RWPE2 (cell line): ENCODE results near the gene NFIX.

Source experiments
- ATAC-seq: fragments of 200-7000 bp; cut with Tn5 transposase; 3 replicates; pipeline ENCODE4 v1.9.1; 2021; ENCODE audit warnings: low read depth
- DNase-seq: peaks from one replicate; pipeline ENCODE4 v3.0.0-alpha.2; 2020; ENCODE audit warnings: low spot score
- H3K27ac ChIP-seq: fragments of 450-650 bp; 2 replicates; pipeline ENCODE4 v1.5.1; 2017; ENCODE audit warnings: mild to moderate bottlenecking; ENCODE audit not compliant: poor library complexity, severe bottlenecking
- H3K27me3 ChIP-seq: fragments of 250-450 bp; sonication (Bioruptor Pico); 2 replicates; pipeline ENCODE4 v1.5.1; 2021; ENCODE audit warnings: mild to moderate bottlenecking, moderate library complexity; ENCODE audit not compliant: insufficient read depth, poor library complexity, severe bottlenecking
- H3K36me3 ChIP-seq: fragments of 250-450 bp; sonication (Bioruptor Pico); 2 replicates; pipeline ENCODE4 v1.5.1; 2020; ENCODE audit warnings: low read depth, mild to moderate bottlenecking, moderate library complexity
- H3K4me1 ChIP-seq: fragments of 250-450 bp; sonication (Bioruptor Pico); 2 replicates; pipeline ENCODE4 v1.5.1; 2021; ENCODE audit warnings: mild to moderate bottlenecking, moderate library complexity; ENCODE audit not compliant: insufficient read depth, poor library complexity, severe bottlenecking
- H3K4me3 ChIP-seq: fragments of 250-450 bp; sonication (Bioruptor Pico); 2 replicates; pipeline ENCODE4 v1.5.1; 2021; ENCODE audit warnings: mild to moderate bottlenecking, moderate library complexity; ENCODE audit not compliant: severe bottlenecking
- H3K9me3 ChIP-seq: fragments of 250-450 bp; sonication (Bioruptor Pico); 2 replicates; pipeline ENCODE4 v1.5.1; 2021; ENCODE audit warnings: mild to moderate bottlenecking, moderate library complexity; ENCODE audit not compliant: severe bottlenecking
- TF ChIP-seq, protein P1 (sequence below): fragments of 450-650 bp; IDR thresholded peaks from one replicate; pipeline ENCODE4 v1.5.1; 2017; ENCODE audit warnings: mild to moderate bottlenecking, moderate library complexity; ENCODE audit not compliant: poor library complexity, severe bottlenecking

The NFIX gene

DNA sequence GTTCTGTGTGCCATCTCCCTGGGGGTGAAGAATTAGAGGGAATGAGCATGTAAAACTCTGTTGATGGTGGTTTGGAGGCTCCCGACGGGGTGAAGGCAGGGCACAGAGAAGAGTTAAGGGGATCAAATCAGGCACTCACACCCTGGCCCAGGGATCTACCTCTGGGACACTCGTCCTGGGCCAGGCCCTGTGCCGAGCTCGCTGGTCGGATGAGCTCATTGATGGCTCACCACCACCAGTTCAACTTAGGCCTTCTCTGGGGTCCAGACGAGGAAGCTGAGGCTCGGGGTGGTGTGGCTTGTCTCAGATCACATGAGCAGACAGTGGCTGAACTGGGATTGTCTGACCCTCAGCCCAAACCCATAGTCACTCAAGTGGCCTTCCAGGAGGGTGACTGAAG lies 124.4 kb downstream of the NFIX start:
- TF ChIP-seq, protein P1, sequence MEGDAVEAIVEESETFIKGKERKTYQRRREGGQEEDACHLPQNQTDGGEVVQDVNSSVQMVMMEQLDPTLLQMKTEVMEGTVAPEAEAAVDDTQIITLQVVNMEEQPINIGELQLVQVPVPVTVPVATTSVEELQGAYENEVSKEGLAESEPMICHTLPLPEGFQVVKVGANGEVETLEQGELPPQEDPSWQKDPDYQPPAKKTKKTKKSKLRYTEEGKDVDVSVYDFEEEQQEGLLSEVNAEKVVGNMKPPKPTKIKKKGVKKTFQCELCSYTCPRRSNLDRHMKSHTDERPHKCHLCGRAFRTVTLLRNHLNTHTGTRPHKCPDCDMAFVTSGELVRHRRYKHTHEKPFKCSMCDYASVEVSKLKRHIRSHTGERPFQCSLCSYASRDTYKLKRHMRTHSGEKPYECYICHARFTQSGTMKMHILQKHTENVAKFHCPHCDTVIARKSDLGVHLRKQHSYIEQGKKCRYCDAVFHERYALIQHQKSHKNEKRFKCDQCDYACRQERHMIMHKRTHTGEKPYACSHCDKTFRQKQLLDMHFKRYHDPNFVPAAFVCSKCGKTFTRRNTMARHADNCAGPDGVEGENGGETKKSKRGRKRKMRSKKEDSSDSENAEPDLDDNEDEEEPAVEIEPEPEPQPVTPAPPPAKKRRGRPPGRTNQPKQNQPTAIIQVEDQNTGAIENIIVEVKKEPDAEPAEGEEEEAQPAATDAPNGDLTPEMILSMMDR, result no peak
- peaks cover 39% of the 10 kb centered on the region for H3K36me3 ChIP-seq
- no peaks in the 10 kb centered on the region for H3K27me3 ChIP-seq
- no peaks in the 10 kb centered on the region for H3K9me3 ChIP-seq
- H3K4me1 ChIP-seq, result peaks cover 8% of the 10 kb centered on the region
- H3K27ac ChIP-seq, result peak overlapping the region; percentile 88
- no peak for ATAC-seq
- H3K4me3 ChIP-seq, result no peak overlapping the region
- no peak for DNase-seq

DNA sequence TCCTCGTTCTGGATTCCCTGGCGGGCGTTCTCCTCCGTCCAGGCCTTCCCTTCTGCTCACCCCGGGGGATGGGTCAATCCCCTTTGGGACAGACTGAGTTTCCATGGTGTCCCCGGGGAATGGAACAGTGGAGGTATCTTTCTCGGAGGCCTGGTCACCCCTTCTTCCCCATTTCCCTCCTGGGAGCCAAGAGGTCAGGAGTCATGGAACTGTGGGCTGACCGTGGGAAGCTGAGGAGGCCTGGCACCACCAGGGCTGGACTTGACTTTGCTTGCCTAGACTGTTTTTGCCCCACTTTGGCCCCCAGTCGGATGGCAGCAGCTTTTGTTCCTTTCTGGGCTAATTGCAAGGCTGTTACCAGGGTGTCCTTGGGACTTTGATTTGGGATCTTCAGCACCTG lies 124.8 kb downstream of the NFIX start:
- TF ChIP-seq, protein P1, result no peak
- no peaks in the 10 kb centered on the region for H3K9me3 ChIP-seq
- ATAC-seq (no peak), DNase-seq (no peak)
- peak overlapping the region; percentile 88 for H3K27ac ChIP-seq
- H3K4me3 ChIP-seq, result no peak overlapping the region
- peaks cover 36% of the 10 kb centered on the region for H3K36me3 ChIP-seq
- peaks cover 8% of the 10 kb centered on the region for H3K4me1 ChIP-seq
- no peaks in the 10 kb centered on the region for H3K27me3 ChIP-seq

- Histone ChIP-seq H3K27ac (peak overlapping the region; percentile 88), H3K4me3 (no peak overlapping the region), H3K9me3 (no peaks in the 10 kb centered on the region), H3K4me1 (peaks cover 5% of the 10 kb centered on the region), H3K36me3 (peaks cover 39% of the 10 kb centered on the region), H3K27me3 (no peaks in the 10 kb centered on the region)
- ATAC-seq (no peak), DNase-seq (no peak)
- TF ChIP-seq, protein P1, result no peak
Observed at GRCh38 chr19:13120817-13121216, 125.5 kb downstream of the NFIX start.

DNA sequence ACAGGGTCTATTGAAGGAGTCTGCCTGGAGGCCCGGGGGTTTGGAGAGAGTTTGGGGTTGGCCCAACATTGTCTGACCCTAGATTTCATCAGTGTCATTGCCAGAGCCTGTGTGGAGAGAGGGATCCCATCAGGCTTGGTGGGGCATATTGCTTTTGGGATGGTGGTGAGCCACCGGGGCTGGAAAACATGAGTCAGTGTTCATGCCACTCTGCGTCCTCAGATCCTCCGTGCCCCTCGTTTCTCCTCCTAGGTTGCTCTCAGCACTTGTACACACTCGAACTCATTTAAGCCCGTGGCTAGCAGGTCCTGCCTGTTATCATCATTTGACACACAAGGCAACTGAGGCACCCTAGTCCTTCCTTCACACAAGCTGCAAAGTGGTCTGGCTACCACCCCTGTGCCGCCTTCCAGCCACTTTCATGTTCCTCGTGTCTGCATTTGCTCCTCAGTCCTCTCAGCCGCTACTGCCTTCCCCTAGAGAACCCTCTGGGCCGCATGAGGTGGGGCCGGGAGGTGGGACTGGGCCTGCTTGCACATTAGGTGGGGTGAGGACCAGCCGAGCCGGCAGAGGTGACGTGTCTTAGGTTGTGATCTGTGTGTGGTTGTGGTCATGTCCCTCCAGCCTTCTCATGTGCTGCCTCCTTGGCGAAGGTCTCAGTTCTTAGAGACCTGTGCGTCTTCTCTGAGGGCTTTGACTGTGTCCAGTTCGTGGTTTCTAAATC lies 126.4 kb downstream of the NFIX start:
- TF ChIP-seq, protein P1, result no peak
- Histone ChIP-seq H3K4me3 (no peak overlapping the region), H3K4me1 (peaks cover 5% of the 10 kb centered on the region), H3K27ac (no peak overlapping the region), H3K36me3 (peaks cover 48% of the 10 kb centered on the region), H3K27me3 (no peaks in the 10 kb centered on the region), H3K9me3 (no peaks in the 10 kb centered on the region)
- no peak for DNase-seq
- no peak for ATAC-seq

DNA sequence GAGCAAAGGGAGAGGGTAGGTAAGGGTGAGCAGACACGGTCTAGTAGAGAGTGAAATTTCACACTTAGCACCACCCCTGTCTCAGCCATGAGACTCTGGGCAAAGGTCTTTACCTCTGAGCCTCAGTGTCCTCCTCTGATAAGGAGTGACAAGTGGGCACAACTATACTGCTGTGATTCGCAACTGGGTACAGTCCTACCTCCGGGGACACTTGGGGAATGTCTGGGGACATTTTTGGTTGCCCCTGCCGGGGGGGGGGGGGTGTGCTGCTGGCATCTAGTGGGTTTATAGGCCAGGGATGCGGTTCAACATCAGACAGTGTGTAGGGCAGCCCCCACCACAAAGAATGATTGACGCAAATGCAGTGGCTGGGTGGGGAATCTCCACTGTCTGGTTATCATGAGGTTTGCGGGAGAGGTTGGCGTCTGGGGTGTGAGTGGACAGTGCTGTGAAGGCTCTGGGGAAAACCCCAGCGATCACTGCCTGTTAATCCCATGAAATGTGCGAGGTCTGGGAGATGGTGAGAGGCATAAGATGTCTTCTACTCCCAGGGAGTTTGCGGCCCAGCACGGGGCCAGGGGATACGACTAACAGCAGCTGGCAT lies 127.1 kb downstream of the NFIX start:
- Histone ChIP-seq H3K27me3 (no peaks in the 10 kb centered on the region), H3K27ac (no peak overlapping the region), H3K4me3 (no peak overlapping the region), H3K9me3 (no peaks in the 10 kb centered on the region), H3K36me3 (peaks cover 50% of the 10 kb centered on the region), H3K4me1 (peaks cover 5% of the 10 kb centered on the region)
- no peak for ATAC-seq
- no peak for DNase-seq
- TF ChIP-seq, protein P1, result no peak
